HG03378 (cell line): Measurements from ENCODE around the gene VEZT.

Experiments used
- ATAC-seq: cut with Tn5 transposase; IDR thresholded peaks from one replicate; pipeline ENCODE4 v1.9.1; 2021; ENCODE audit warnings: mild to moderate bottlenecking, moderate library complexity; ENCODE audit not compliant: unreplicated experiment

Gene VEZT

GRCh38 chr12:95248604-95249360 is 31.2 kb downstream of the VEZT start:
- ATAC-seq = no peak

- ATAC-seq = no peak
Measured at GRCh38 chr12:95253386-95253785, 35.8 kb downstream of the VEZT start.

- ATAC-seq = no peak
Measured at GRCh38 chr12:95257541-95257940, 39.9 kb downstream of the VEZT start.

- no peak for ATAC-seq
Measured at GRCh38 chr12:95258151-95258550, 40.5 kb downstream of the VEZT start.

- ATAC-seq = no peak
Measured at GRCh38 chr12:95258803-95259202, 41.2 kb downstream of the VEZT start.

DNA sequence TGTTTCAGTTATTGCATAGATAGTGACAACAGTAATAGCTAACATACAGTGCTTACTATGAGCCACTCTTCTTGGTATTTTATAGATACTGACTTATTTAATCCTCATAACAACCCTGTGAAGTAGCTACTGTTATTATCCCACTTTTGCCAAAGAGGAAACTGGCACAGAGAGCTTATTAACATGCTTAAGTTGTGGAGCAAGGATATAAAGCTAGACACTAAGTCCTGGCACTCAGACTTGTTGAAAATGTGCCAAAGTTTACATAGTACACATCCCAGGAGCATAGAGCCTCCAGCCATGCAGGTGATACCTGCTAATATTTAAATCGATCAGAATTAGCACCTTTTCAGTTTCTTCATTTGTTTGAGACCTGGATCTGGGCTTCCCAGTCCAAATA is 41.8 kb downstream of the VEZT start:
- ATAC-seq = no peak

GRCh38 chr12:95261109-95261508 is 43.5 kb downstream of the VEZT start:
- ATAC-seq = no peak

GRCh38 chr12:95262808-95263207 is 45.2 kb downstream of the VEZT start:
- ATAC-seq = no peak

GRCh38 chr12:95265765-95266164 is 48.2 kb downstream of the VEZT start:
- ATAC-seq = no peak

DNA sequence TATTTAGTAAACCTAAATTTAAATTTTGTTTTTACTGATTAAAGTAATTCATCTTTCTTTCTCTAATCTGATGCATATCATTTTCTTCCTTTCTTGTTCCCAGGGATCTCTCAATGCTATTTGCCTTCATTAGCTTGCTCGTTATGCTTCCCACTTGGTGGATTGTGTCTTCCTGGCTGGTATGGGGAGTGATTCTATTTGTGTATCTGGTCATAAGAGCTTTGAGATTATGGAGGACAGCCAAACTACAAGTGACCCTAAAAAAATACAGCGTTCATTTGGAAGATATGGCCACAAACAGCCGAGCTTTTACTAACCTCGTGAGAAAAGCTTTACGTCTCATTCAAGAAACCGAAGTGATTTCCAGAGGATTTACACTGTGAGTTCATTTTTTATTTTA is 48.6 kb downstream of the VEZT start:
- ATAC-seq = no peak

- no peak for ATAC-seq
Measured at GRCh38 chr12:95269892-95270291, 52.3 kb downstream of the VEZT start.

DNA sequence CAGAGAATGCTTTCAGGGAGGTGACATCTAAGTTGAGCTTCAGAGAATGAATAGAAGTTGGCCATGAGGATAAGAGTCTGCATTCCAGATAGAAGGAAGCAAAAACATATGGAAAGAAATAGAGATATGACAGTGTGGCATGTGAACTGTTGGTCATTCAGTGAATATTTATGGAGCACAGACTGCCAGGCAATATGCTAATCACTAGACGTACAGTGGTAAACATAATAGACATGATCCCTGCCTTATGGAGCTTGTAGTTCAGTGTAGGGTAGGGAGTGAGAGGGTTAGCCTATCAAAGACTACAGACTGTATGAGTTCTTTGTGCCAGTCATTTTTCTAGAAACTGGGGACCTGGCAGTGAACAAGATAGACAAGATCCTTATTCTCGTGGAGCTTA is 53.9 kb downstream of the VEZT start:
- ATAC-seq = no peak

- ATAC-seq = no peak
Measured at GRCh38 chr12:95277139-95277538, 59.5 kb downstream of the VEZT start.

DNA sequence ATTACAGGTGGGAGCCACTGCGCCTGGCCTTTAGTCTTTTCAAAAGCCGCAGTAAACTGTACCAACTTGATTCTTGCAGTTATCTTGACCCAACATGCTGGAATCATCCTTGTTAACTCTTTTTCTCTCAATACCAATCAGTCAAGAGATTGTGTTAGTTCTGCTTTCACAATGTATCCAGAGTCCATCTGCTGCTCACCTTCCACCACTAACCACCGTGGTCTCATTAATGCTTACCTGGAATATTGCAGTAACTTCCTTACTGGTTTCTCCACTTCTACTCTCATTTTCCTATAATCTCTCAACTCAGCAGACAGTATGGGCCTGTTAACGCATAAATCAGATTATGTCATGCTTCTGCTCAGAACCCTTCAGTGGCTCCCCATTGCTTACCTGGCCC is 62.2 kb downstream of the VEZT start:
- no peak for ATAC-seq

- no peak for ATAC-seq
Measured at GRCh38 chr12:95282266-95282665, 64.7 kb downstream of the VEZT start.

- ATAC-seq = no peak
Measured at GRCh38 chr12:95283371-95283770, 65.8 kb downstream of the VEZT start.

- no peak for ATAC-seq
Measured at GRCh38 chr12:95286713-95287112, 69.1 kb downstream of the VEZT start.

DNA sequence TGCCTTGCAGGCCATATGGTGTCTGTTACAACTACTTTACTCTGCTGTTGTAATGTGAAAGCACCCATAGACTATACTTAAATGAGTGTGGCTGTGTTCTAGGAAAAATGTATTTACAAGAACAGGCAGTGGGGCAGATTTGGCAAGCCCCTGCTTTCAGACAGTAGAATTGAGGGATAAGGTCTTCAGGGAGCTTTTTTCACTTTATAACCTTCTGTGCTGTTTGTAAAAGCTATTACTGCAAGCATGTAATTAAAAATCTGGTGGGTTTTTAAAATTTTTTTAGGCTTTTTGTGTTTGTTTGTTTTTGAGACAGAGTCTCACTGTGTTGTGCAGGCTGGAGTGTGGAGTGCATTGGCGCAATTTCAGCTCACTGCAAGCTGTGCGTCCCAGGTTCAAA is 73.9 kb downstream of the VEZT start:
- ATAC-seq = no peak

GRCh38 chr12:95298916-95299315 is 81.3 kb downstream of the VEZT start:
- ATAC-seq = no peak

- ATAC-seq = no peak
Measured at GRCh38 chr12:95300286-95300685, 82.7 kb downstream of the VEZT start.

DNA sequence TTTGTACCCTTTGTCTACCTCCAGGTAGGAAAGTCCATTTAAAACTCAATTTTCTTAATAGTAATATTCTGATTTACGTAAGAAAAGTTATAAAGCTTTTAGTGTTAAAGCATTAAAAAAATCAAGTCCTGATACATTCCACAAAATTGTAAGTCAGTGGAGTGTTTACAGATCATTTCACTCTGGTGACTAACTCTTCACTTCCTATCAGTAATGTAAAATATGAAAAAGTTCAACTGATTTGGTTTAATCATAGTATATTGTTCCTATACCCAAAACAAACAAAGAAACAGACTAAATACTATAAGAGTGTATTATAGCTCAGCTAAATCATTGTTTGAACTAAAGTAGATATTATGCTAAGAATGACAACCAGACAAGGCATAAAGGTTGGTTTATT is 85.9 kb downstream of the VEZT start:
- ATAC-seq = no peak

DNA sequence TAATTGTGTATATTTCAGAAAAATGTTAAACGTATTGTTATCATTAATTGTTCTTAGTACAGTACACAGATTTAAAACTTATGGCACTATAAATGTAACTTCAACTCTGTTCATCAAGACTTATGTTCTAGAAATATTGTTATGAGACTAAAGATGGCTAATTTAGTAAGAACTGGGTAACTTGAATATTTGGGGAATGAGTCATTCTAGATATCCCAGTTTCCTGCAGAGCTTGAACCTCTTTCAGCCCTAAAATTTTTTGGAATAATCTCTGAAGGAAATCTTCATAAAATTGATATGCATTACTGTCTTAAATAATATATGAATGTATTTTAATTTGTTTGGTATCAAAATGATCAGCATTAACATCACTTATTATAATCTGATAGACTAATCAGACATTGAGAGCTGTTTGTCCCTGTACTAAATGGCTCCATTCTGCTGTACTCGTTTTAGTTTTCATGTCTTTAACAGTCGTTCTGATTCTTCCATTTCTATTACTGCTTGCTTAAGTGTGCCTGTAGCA is 87.1 kb downstream of the VEZT start:
- ATAC-seq = no peak

GRCh38 chr12:95312656-95313055 is 95.0 kb downstream of the VEZT start:
- ATAC-seq = no peak
